Dedifferentiated amniotic fluid mesenchymal stem cell (primary cell): ENCODE results near the gene PUM1.
"Not testable (repeated sequence)": the region's sequence is repeated elsewhere in the genome, so short reads cannot be mapped to it uniquely, and the experiment has no call there.

Experiments
- DNase-seq: peaks from one replicate; pipeline ENCODE4 v3.0.0-alpha.2; 2016; ENCODE audit errors: extremely low spot score

The PUM1 gene, protein sequence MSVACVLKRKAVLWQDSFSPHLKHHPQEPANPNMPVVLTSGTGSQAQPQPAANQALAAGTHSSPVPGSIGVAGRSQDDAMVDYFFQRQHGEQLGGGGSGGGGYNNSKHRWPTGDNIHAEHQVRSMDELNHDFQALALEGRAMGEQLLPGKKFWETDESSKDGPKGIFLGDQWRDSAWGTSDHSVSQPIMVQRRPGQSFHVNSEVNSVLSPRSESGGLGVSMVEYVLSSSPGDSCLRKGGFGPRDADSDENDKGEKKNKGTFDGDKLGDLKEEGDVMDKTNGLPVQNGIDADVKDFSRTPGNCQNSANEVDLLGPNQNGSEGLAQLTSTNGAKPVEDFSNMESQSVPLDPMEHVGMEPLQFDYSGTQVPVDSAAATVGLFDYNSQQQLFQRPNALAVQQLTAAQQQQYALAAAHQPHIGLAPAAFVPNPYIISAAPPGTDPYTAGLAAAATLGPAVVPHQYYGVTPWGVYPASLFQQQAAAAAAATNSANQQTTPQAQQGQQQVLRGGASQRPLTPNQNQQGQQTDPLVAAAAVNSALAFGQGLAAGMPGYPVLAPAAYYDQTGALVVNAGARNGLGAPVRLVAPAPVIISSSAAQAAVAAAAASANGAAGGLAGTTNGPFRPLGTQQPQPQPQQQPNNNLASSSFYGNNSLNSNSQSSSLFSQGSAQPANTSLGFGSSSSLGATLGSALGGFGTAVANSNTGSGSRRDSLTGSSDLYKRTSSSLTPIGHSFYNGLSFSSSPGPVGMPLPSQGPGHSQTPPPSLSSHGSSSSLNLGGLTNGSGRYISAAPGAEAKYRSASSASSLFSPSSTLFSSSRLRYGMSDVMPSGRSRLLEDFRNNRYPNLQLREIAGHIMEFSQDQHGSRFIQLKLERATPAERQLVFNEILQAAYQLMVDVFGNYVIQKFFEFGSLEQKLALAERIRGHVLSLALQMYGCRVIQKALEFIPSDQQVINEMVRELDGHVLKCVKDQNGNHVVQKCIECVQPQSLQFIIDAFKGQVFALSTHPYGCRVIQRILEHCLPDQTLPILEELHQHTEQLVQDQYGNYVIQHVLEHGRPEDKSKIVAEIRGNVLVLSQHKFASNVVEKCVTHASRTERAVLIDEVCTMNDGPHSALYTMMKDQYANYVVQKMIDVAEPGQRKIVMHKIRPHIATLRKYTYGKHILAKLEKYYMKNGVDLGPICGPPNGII

DNA sequence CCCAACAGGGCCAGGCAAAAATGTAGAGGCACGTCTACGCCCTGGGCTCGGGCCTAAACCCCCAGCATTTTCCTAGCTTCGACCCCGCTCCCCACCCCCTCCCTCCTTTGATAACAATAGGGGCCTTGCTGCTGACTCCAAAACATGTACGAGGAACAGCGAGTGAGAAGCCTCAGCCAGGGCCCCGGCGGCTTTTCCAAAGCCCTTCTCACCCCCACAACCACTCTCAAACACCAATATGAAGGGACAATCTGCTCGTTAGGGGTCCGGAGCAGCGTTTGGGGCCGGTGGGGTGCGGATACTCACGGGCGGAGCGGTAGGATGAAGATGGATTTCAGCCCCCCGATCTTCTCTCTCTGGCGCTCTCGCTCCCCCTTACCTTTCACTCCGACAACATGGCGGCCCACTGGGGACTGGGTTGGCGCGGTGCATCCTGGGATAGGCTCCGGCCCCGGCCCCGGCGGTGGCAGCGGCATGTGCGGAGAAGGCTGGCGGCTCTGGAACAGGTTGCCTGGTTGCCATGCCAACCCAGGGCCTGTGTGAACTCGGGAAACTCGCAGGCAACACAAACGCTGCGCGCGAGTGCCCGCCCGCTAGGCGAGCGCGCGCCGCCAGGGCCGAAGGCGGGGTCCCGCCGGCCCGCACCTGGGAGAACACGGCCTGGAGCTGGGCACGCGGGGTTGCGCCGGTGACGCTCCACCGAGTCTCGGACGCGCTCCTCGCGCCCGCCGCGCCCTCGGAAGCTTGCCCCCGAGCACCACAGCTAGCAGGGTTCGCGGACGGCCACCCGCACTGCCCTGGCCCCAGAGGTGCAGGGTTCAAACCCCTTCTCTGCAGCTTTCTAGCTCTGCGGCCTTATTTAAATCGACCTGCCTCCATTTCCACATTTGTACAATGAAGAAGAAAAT, at the start of gene PUM1:
PUM1 (minus strand) TSS at position 408 of the 908 bp plus-strand sequence. CDS start 6,151 bp downstream, outside the sequence.
- peak; percentile 95 for DNase-seq

DNA sequence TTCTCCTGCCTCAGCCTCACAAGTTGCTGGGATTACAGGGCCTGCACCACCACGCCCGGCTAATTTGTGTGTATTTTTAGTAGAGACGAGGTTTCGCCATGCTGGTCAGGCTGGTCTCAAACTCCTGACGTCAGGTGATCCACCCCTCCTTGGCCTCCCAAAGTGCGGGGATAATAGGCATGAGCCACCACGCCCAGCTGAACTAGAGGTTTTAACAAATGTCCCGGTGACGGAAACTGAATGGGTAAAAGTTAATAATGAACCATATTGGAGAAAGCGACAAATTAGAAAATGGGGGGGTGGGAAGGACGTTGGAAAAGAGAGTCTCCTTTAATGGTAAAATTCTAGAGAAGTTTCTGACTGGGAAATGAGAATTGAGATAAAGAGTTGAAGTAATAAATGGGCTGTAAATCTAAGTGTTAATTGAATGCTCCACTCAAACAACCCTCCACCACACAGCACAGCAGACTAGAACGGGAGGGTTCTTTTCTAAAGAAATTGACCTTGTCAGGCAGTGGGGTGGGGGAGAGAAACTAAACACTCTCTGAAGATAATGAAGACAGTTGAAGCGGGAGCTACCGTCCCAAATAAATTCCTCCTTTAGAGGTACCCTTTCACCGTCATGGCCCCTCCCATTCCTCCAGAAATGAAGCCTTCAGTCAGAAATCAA, 46.9 kb upstream of the PUM1 start:
- no peak for DNase-seq

- DNase-seq, result no peak
Observed at GRCh38 chr1:31111290-31111951, 45.9 kb upstream of the PUM1 start.

- DNase-seq, result no peak
Observed at GRCh38 chr1:31110846-31111245, 45.3 kb upstream of the PUM1 start.

DNA sequence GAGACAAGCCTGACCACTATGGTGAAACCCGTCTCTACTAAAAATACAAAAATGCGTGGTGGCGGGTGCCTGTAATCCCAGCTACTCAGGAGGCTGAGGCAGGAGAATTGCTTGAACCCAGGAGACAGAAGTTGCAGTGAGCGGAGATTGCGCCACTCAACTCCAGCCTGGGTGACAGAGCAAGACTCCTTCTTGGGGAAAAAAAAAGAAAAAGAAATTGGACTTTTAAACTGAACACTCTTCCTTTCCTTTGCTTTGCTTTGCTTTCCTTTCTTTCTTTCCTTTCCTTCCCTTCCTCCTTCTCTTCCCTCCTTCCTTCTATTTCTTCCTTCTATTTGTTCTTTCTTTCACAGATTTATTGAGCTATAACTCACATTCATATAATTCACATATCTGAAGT, 43.3 kb upstream of the PUM1 start:
- DNase-seq, result no peak

- no peak for DNase-seq
Observed at GRCh38 chr1:31105646-31106045, 40.1 kb upstream of the PUM1 start.

GRCh38 chr1:31102501-31102950, 37.0 kb upstream of the PUM1 start:
- peak; percentile 36 for DNase-seq

- peak; percentile 62 for DNase-seq
Observed at GRCh38 chr1:31101147-31101502, 35.6 kb upstream of the PUM1 start.

DNA sequence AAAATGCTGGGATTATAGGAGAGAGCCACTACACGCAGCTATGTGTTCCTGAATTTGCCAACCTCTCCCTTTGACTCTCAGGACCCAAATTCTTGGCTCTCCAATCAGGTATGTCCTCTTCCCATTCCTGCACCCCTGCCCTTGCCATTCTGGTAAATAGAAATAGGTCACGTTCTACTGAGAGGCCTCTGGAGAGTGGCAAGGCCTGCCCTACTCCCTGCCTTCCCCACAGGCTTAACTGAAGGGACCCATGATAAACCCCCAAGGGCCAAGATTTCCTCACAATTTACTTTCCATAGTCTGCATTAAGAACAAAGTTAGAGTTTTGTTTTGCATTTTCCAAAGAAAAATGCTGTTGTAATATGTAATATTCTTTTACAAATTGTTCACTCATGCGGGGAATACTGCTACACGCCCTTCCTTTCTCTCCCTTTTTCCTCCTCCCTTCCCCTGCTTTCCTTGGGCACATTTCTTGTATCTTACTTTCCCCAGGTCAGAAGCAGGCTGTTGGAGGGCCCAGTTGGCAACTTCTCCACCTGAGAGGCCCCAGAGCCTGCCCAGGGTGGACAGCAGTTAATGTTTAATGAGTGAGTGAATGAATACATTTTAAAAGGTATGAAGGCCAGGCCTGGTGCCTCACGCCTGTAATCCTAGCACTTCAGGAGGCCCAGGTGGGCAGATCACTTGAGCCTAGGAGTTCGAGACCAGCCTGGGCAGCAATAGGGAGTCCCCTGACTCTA, 33.9 kb upstream of the PUM1 start:
- DNase-seq, result no peak

GRCh38 chr1:31095985-31096384, 30.5 kb upstream of the PUM1 start:
- DNase-seq, result no peak

DNA sequence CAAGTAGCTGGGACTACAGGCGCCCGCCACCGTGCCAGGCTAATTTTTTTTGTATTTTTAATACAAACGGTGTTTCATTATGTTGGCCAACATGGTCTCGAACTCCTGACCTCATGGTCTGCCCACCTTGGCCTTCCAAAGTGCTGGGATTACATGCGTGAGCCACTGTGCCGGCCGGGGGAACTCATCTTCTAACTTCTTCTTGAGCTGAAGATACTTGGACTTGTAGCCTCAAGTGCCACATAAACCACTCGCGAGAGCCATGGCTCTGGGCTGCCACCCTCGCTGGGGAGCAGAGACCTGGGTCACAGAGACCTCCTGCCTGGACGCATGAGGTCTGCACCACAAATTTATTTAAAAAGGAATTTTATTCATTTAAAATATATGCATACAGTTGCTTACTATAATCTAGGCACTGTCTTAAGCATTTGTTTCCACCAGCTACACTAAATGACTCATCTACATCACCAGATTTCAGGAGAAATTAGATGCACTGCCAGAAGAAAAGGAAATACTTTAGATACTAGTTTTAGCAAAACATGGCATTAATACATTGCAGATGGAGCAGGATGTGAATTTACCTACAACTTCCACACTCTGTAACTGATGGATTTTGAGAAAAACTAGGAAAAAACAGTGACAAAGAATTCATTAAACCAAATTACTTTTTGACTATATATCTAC, 29.9 kb upstream of the PUM1 start:
- peak; percentile 76 for DNase-seq

- DNase-seq, result not testable (repeated sequence)
Observed at GRCh38 chr1:31088081-31088480, 22.6 kb upstream of the PUM1 start.

GRCh38 chr1:31084782-31085569, 19.5 kb upstream of the PUM1 start:
- no peak for DNase-seq

DNA sequence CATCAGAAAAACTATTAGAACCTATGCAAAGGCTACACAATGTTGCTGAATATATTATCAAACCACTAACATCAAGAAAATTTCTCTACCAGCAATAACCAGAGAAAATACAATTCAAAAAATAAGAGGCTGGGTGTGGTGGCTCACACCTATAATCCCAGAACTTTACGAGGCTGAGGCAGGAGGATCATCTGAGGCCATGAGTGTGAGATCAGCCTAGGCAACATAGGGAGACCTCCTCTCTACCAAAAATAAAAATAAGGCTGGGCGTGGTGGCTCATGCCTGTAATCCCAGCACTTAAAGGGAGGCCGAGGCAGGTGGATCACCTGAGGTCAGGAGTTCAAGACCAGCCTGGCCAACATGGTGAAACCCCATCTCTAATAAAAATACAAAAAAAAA, 16.9 kb upstream of the PUM1 start:
- no peak for DNase-seq

DNA sequence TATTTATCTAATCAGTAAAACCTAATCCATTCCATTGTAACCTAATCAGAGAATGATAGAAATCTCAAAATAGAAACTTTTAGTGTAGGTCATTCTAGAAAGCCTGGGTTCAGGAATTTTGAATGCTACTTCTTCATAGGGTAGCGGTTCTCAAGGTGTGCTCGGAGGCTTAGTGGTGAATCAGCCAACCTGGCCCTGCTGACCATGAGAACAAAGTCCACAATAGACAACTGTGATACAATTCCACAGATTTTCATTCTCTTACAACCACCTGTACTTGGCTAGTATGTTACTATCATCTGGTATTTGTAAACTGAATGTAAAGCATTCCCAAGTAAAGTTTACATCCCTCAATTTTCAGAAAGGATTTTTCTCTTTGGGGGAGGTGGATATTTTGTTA, 7.5 kb upstream of the PUM1 start:
- DNase-seq, result no peak

- no peak for DNase-seq
Observed at GRCh38 chr1:31072304-31072746, 6.8 kb upstream of the PUM1 start.

DNA sequence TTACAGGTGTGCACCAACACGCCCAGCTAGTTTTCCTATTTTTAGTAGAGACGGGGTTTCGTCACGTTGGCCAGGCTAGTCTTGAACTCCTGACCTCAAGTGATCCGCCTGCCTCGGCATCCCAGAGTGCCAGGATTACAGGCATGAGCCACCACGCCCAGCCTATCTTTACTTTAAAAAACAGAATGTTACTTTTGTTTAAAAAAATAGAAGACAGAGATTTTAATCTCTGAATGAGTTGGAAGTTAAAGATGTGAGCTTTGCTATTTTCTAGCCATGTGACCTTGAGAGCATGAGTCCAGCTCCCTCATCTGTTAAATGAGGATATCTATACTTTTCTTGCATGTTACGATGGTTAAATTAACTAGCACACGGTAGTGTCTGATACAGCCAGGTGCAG, 3.9 kb upstream of the PUM1 start:
- DNase-seq, result no peak
